Measurements from ENCODE around the gene C17orf50.
"Not testable (repeated sequence)": the region's sequence is repeated elsewhere in the genome, so short reads cannot be mapped to it uniquely, and the experiment has no call there.

C17orf50 gene

GRCh38 chr17:35734396-35734795 lies 26.3 kb upstream of the C17orf50 start:
- no peak for DNase-seq (ENCODE audit: low read depth in 2 of 2)

DNA sequence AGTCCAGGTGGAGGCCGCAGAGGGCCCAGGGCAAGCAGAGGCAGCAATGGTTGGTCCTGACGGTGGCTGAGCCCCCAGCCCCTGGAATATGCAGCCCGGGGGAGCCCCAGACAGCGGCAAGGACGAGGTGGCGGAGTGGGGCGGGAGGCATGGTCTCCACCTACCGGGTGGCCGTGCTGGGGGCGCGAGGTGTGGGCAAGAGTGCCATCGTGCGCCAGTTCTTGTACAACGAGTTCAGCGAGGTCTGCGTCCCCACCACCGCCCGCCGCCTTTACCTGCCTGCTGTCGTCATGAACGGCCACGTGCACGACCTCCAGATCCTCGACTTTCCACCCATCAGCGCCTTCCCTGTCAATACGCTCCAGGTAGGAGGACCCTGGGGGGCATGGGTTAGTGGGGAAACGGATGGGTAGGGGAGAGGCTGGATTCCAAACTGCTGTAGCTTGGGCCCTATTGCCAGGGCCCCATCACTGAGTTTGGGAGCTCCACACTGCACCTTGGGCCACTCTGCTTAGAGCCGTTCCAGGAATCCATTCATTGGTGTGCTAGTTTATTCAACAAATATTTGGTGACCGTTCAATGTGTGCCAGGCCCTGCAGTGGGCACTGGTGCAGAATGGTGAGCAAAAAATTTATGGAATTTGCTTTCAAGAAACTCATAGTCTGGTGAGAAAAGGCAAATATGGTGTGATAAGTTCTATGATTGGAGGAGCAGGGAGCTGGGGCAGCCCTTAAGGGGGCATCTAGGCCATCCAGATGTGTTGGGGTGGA lies 25.5 kb upstream of the C17orf50 start:
- no peak for DNase-seq (ENCODE audit: low read depth in 2 of 2)

DNA sequence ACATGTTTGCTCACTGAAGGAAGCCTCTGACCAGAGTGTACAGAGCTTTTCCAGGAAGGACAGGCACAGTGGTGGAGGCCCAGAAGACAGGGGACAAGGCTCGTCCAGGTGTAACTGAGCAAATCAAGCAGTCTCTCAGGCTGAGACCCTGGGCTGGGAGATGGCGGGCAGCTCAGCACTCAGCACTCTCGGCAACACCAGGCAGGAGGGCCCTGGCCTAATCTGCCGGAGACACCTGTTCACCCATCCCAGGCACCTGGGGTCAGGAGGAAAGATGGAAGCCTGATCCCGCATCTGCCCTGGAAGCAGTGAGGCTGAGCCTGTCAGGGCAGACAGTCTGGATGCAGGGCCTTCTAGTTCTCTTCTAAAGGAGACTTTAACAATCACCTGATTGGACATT lies 24.5 kb upstream of the C17orf50 start:
- no peak for DNase-seq (ENCODE audit: low read depth in 2 of 2)

- no peak for DNase-seq (ENCODE audit: low read depth in 2 of 2)
Observed at GRCh38 chr17:35738519-35739133, 22.1 kb upstream of the C17orf50 start.

- DNase-seq (ENCODE audit: low read depth in 2 of 2): no peak
Observed at GRCh38 chr17:35740216-35740615, 20.5 kb upstream of the C17orf50 start.

- no peak for DNase-seq (ENCODE audit: low read depth in 2 of 2)
Observed at GRCh38 chr17:35740997-35741931, 19.4 kb upstream of the C17orf50 start.

DNA sequence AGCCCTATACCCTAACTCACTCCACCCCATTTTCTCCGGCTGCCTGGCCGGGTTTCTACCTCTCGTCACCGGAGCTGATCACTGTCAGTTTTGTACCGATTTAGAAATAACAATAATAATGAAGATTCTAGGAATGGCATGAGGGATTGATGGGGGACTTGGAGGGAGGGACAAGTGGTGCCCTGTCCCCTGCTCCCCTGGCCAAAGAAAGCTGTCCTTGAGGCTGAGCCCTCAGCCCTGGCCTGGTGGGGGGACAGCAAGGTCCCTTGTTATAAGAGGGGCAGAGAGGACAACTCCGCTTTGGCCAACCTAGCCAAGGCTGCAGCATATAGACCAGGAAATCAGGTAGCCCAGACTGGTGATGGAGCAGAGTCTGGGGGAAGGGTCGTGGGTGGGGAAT lies 18.2 kb upstream of the C17orf50 start:
- no peak for DNase-seq (ENCODE audit: low read depth in 2 of 2)

- no peak for DNase-seq (ENCODE audit: low read depth in 2 of 2)
Observed at GRCh38 chr17:35742896-35743477, 17.7 kb upstream of the C17orf50 start.

GRCh38 chr17:35743626-35744328 lies 16.9 kb upstream of the C17orf50 start:
- DNase-seq (ENCODE audit: low read depth in 2 of 2): no peak

DNA sequence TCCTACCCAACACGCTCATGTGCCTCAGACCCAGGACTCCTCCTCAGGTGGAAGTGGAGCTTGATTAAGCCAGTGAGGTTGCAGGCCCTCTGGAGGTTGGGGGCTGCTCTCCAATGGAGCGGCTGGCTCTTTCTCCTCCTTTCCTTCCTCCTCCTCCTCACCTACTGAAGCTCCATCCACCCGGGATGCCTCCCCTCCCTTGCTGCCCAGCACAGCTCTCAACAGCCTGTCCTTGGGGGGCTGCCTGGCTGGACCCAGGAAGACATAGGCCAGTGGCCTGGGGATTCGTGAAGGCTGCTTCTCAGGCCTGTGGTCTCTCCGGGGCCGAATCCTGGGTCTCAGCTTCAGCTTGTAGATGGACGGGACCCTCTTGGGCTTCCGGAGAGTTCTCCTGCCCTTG lies 15.9 kb upstream of the C17orf50 start:
- DNase-seq (ENCODE audit: low read depth in 2 of 2): no peak

DNA sequence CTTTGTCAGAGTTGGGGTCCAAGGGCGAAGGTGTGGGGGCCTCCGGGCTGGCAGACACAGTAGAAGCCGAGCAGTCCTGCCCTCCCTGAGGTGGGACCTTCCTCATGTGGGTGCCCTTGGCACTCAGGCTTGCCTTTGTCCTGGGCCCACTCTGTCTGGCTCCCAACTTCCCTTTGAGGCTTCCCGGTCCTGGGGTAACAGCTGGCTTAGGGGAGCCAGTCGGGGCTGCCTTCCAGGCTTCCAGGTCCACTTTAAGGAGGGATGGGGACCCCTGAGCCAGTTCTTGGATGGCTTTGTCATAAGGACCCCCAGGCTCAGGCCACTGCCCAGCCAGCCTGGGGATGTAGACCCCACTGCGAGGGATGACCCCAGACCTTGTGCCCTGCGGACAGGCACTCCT lies 15.4 kb upstream of the C17orf50 start:
- DNase-seq (ENCODE audit: low read depth in 2 of 2): no peak

DNA sequence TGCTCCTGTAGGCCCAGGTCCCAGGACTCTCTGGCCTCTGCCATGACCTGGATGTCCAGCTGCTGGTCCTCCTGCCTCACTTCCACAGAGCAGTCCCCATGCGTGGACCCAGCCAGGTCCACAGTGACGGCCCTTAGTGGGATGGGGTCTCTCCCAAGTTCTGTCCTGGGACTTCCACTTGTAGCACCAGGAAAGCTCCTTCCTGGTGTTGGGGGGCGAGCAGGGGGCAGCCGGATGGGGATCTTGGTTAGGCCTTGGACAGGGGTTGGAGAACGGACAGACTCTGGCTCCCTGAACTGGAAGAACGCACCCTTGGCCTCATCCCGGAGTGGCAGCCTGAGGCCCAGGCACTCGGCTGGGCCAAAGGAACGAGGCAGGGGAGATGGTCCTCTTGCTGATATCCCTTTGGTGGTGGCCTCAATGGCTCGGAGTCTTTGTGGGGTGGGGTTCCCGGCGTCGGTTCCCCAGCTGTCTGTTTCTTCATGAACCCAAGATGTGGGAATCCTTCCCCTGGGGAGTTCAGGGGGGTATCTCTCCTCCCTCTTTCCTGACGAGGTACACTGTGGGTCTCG lies 14.9 kb upstream of the C17orf50 start:
- DNase-seq (ENCODE audit: low read depth in 2 of 2): no peak

- peak; percentile 58 to 62 for DNase-seq (ENCODE audit: low read depth in 2 of 2)
Observed at GRCh38 chr17:35747540-35748017, 13.1 kb upstream of the C17orf50 start.

GRCh38 chr17:35748341-35748841 lies 12.3 kb upstream of the C17orf50 start:
- no peak for DNase-seq (ENCODE audit: low read depth in 2 of 2)

DNA sequence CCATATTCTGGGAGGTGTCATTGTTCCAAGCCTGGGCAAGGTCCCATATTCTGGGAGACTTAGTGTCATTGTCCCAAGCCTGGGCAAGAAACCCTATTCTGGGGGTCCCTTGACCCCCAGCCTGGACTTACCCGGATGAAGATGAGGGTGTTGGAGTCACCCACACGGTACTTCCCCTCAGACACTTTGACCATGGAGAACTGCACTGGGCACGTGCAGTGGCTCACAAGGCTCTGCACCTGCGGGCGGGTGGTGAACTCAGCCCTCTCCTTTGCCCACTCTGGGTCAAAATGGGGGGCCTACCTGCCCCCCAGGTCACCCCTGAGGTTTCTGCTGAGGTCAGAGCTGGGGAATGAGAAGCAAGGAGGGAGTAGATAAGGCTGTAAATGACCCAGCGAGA lies 11.7 kb upstream of the C17orf50 start:
- DNase-seq (ENCODE audit: low read depth in 2 of 2): no peak

- DNase-seq (ENCODE audit: low read depth in 2 of 2): no peak
Observed at GRCh38 chr17:35749560-35750412, 10.9 kb upstream of the C17orf50 start.

DNA sequence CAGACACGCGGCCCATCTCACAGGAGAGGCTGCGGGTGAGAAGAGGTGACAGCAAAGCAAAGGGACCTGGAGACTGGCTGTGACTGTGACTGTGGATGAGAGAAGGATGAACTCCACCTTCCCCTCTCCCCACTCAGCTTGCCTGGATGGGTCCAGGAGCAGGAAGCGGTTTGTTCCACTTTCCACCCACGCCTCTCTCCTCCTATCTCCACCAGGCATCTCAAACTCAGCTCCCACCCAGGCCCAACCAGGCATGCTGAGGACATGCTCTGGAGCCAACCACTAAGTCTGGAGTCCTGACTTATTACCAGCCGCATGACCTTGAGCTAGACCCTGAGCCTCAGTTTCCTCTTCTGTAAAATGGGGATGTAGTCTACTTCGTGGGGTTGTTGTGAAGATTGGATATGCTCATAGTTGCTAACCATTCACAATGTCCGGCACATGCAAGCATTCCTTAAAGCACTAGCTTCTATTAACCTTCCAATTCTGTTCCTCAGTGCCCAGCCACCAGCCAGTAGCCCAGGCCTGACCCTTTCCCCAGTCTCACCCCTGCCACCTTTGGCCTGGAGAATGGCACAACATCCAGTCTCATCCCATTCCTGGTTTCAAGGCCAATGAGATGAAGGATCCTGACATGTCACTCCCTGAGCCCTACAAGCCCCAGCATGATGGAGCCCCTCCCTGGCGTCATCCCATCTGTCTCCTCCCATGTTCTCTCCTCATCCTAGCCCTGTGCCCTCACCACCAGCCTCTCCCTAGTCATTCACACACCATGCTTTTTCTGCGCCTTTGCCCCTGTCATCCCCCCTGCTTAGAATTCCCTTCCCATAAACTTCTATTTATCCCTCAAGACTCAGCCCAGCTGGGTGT lies 9.9 kb upstream of the C17orf50 start:
- DNase-seq (ENCODE audit: low read depth in 2 of 2): no peak

- DNase-seq (ENCODE audit: low read depth in 2 of 2): not testable (repeated sequence)
Observed at GRCh38 chr17:35751541-35751940, 9.1 kb upstream of the C17orf50 start.

- DNase-seq (ENCODE audit: low read depth in 2 of 2): no peak
Observed at GRCh38 chr17:35752471-35752870, 8.2 kb upstream of the C17orf50 start.

All from activated CD8-positive, alpha-beta memory T cell treated with anti-CD3 and anti-CD28 coated beads for 4 hours (primary cell).